Liver (tissue), 9 donors: ENCODE measurements around the gene WWOX. TPM values are rescaled to one million over a fixed set of nuclear protein-coding genes. Genes with fewer than 3 reads are reported as not detected.
"Not testable (repeated sequence)": the region's sequence is repeated elsewhere in the genome, so short reads cannot be mapped to it uniquely, and the experiment has no call there.

Experiments
- DNase-seq: peaks from one replicate; pipeline ENCODE4 v3.0.0-alpha.2; 2017; ENCODE audit warnings: low spot score
- H3K27ac ChIP-seq, 2 donors: one replicate each; pipeline ENCODE4 v1.7.0; 2013; ENCODE audit warnings: inconsistent platforms in 2 of 2, low read length in 2 of 2, control low read depth in 1 of 2, low read depth in 1 of 2, mild to moderate bottlenecking in 1 of 2
- H3K27me3 ChIP-seq, 4 donors: one replicate each; pipeline versions ENCODE4 v1.6.1 to v1.7.0; 2013; ENCODE audit warnings: low read length in 3 of 4, inconsistent platforms in 1 of 4, mild to moderate bottlenecking in 1 of 4, moderate library complexity in 1 of 4; ENCODE audit not compliant: control insufficient read depth in 4 of 4, insufficient read depth in 4 of 4
- H3K36me3 ChIP-seq, 4 donors: one replicate each; pipeline versions ENCODE4 v1.6.1 to v1.7.0; 2013; ENCODE audit warnings: low read length in 3 of 4, mild to moderate bottlenecking in 3 of 4, low read depth in 1 of 4, moderate library complexity in 1 of 4; ENCODE audit not compliant: control insufficient read depth in 4 of 4, insufficient read depth in 3 of 4
- H3K4me1 ChIP-seq, 4 donors: one replicate each; pipeline versions ENCODE4 v1.6.1 to v1.7.0; 2013; ENCODE audit warnings: low read length in 3 of 4, mild to moderate bottlenecking in 3 of 4, moderate library complexity in 1 of 4; ENCODE audit not compliant: control insufficient read depth in 4 of 4, insufficient read depth in 4 of 4
- H3K4me3 ChIP-seq, 3 donors: one replicate each; pipeline versions ENCODE4 v1.6.1 to v1.7.0; 2013; ENCODE audit warnings: low read length in 3 of 3, control low read depth in 1 of 3, low read depth in 1 of 3, mild to moderate bottlenecking in 1 of 3
- H3K9ac ChIP-seq, 2 donors: one replicate each; pipeline ENCODE4 v1.7.0; 2013; ENCODE audit warnings: low read length in 2 of 2, mild to moderate bottlenecking in 2 of 2, moderate library complexity in 2 of 2, control low read depth in 1 of 2, low read depth in 1 of 2
- H3K9me3 ChIP-seq, 4 donors: one replicate each; pipeline versions ENCODE4 v1.6.1 to v1.7.0; 2013; ENCODE audit warnings: low read length in 3 of 4; ENCODE audit not compliant: control insufficient read depth in 4 of 4
- CTCF ChIP-seq: fragments of 150-350 bp; IDR thresholded peaks from 2 replicates; pipeline ENCODE4 v1.5.1; 2017; ENCODE audit warnings: improper control_type of control experiment, low read depth, low read length; ENCODE audit not compliant: missing input control
- EGR1 ChIP-seq, 2 donors: IDR thresholded peaks; 2 replicates each; pipeline ENCODE4 v1.6.1; 2016 to 2018; ENCODE audit warnings: antibody characterized with exemption in 2 of 2, low read depth in 2 of 2
- FOXA2 ChIP-seq: IDR thresholded peaks from 2 replicates; pipeline ENCODE4 v1.6.1; 2016; ENCODE audit warnings: antibody characterized with exemption
- HNF4G ChIP-seq: IDR thresholded peaks from 2 replicates; pipeline ENCODE4 v1.6.1; 2016; ENCODE audit warnings: antibody characterized with exemption
- NR2F2 ChIP-seq: IDR thresholded peaks from 2 replicates; pipeline ENCODE4 v1.6.1; 2016; ENCODE audit warnings: antibody characterized with exemption
- REST ChIP-seq: IDR thresholded peaks from 2 replicates; pipeline ENCODE4 v1.6.1; 2016; ENCODE audit warnings: antibody characterized with exemption, mild to moderate bottlenecking
- RXRA ChIP-seq, 2 donors: IDR thresholded peaks; 2 replicates each; pipeline ENCODE4 v1.6.1; 2017 to 2018; ENCODE audit warnings: antibody characterized with exemption in 2 of 2, mild to moderate bottlenecking in 1 of 2
- SP1 ChIP-seq: IDR thresholded peaks from 2 replicates; pipeline ENCODE4 v1.6.1; 2018; ENCODE audit warnings: antibody characterized with exemption, mild to moderate bottlenecking
- YY1 ChIP-seq: IDR thresholded peaks from 2 replicates; pipeline ENCODE4 v1.6.1; 2016; ENCODE audit warnings: antibody characterized with exemption, mild to moderate bottlenecking
- ZBTB33 ChIP-seq: IDR thresholded peaks from 2 replicates; pipeline ENCODE4 v1.6.1; 2016; ENCODE audit warnings: antibody characterized with exemption
- WGBS: extraction: QIAGEN DNeasy Blood & Tissue Kit; methylation state at CpG from one replicate; pipeline ENCODE4 v1.1.7; 2013; 5-methylcytosine and 5-hydroxymethylcytosine counted together
- polyA plus RNA-seq, 2 donors: library from polyadenylated mRNA; stranded (reverse) in 1 of 2; unstranded in 1 of 2; fragments of 200-250 nt in 1 of 2; fragments of >200 nt in 1 of 2; fragmentation: Nextera tagmentation in 1 of 2; extraction: Ambion mirVana in 1 of 2; gene quantifications; one replicate each; pipeline versions ENCODE4 v1.2.1 to v1.2.3, GENCODE V29; 2013 to 2015
- total RNA-seq, 2 donors: library from RNA; depleted of rRNA; stranded (reverse); fragments of >200 nt; gene quantifications; one replicate each; pipeline ENCODE4 v1.2.3, GENCODE V29; 2014
- TF ChIP-seq, protein P1 (sequence below): IDR thresholded peaks from 2 replicates; pipeline ENCODE4 v1.6.1; 2016; ENCODE audit warnings: antibody characterized with exemption
- donor health status: healthy.
- donor health status: healthy.
- donor health status: healthy.
- donor health status: healthy.
- donor health status: healthy.

Gene WWOX
- total and polyA plus RNA-seq, 4 donors = 9.8 to 46.0 (median 15.3) TPM

DNA sequence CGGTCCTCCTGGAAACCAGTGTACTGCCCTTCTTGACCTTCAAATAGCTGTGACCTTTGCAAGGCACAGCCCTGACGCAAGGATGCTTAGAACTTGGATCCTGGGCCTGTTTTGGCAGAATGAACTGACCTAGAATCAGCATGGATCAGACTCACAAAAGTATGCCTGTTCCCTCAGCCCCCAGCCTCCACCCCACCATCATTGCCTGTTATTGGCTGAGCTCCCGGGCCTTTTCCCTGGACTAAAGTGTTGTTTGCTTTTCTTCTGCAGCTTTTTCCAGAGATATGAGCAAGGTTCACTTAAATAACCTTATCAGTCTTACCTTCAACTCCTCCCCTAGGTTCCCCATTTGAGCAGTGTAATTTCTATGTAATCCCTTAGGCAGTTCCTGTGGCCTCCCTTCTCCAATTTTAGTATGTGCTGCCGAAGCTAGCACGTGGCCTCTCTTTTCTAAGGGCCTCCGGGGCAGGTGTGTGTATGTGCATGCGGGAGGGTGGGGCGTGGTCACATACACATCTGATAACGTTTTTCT, 1153.7 kb downstream of the WWOX start (continued):
- TF ChIP-seq, protein P1, sequence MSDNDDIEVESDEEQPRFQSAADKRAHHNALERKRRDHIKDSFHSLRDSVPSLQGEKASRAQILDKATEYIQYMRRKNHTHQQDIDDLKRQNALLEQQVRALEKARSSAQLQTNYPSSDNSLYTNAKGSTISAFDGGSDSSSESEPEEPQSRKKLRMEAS = peak; percentile 48
- peak; percentile 65 for TF ChIP-seq YY1
- TF ChIP-seq SP1 = peak; percentile 96

DNA sequence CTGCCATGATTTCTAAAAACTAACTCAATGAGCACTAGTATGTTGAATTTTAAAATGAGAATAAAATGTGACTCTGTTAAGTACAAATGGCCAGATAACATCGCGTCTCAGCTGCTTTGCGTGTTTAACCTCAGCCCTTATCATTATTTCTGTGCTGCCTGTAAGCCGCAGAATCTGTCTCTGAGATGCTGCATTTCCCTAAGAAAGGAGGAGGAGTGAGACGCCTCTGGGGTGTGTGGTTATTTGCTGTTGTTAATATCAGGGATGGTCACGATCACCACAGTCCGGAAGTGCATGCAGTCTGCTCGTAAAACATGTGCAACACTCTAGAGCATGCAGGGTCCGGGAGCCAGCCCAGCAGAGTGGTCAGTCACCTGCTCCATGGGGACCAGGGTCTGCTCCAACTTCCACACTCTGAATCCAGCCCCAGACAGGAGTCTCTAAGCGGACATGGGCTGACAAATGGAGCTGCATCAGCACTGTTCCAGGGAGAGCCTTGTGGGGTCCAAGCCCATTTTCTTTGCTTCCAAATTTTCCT, 1158.6 kb downstream of the WWOX start:
- Histone ChIP-seq H3K4me3 (no peak overlapping the region), H3K27ac (no peak overlapping the region), H3K9me3 (no peaks in the 10 kb centered on the region), H3K27me3 (no peaks in the 10 kb centered on the region), H3K4me1 (peaks cover 0 to 13% (median 10%) of the 10 kb centered on the region in 4 donors), H3K36me3 (no peaks in the 10 kb centered on the region), H3K9ac (no peak overlapping the region)
- WGBS = 89% methylated on average over 10 of the region's 10 CpGs
- no peak for DNase-seq
- TF ChIP-seq NR2F2 (no peak), REST (no peak), HNF4G (no peak), EGR1 (IDR thresholded peaks at IDR 0.05; ENCODE audit: low read depth in 2 of 2) (no peak), CTCF (no peak), FOXA2 (no peak), YY1 (no peak), RXRA (IDR thresholded peaks at IDR 0.05) (no peak), SP1 (no peak), ZBTB33 (no peak)

GRCh38 chr16:79260890-79261289, 1161.4 kb downstream of the WWOX start:
- DNase-seq, H3K36me3 ChIP-seq, H3K27me3 ChIP-seq, H3K4me3 ChIP-seq, H3K4me1 ChIP-seq, H3K27ac ChIP-seq, H3K9ac ChIP-seq, H3K9me3 ChIP-seq: not testable (repeated sequence)
- 96% methylated on average over 4 of the region's 4 CpGs for WGBS
